Measurements from ENCODE around the gene CRTC1.

DNA sequence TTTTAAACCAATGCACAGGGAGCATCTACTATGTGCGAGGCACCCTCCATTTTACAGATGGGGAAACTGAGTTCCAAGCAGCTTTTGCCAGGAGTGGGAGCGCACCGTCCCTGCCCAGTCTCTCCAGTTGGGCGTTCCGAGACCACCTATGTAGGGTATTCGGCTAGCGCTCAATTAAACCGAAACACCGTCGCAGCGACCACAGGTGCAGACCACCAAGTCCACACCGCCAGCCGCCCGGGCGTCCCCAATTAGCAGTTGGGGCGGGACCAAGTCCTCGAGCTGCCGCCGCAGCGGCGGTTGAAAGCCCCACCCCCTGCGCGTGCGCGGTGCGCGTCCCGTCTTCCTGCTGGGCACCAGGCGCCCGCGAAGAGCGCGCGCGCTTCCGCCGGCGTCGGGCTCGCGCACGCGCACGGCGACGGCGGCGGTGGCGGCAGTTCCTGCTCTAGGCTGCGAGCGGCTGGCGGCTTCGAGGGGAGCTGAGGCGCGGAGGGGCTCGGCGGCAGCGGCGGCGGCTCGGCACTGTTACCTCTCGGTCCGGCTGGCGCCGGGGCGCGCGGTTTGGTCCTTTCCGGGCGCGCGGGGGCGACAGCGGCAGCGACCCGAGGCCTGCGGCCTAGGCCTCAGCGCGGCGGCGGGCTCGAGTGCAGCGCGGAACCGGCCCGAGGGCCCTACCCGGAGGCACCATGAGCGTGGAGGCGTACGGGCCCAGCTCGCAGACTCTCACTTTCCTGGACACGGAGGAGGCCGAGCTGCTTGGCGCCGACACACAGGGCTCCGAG lies 148.2 kb downstream of the CRTC1 start, which contains the start of gene UPF1:
- TF ChIP-seq CTCF (IDR thresholded peaks at IDR 0.05): no peak
- TF ChIP-seq ZFX (IDR thresholded peaks at IDR 0.05; ENCODE audit: borderline replicate concordance): peak; percentile 89
